ENCODE data around the gene GH2. TPM values are rescaled to one million over a fixed set of nuclear protein-coding genes. Genes with fewer than 3 reads are reported as not detected.

GH2 gene
- total and polyA plus RNA-seq, 4 donors = not detected

DNA sequence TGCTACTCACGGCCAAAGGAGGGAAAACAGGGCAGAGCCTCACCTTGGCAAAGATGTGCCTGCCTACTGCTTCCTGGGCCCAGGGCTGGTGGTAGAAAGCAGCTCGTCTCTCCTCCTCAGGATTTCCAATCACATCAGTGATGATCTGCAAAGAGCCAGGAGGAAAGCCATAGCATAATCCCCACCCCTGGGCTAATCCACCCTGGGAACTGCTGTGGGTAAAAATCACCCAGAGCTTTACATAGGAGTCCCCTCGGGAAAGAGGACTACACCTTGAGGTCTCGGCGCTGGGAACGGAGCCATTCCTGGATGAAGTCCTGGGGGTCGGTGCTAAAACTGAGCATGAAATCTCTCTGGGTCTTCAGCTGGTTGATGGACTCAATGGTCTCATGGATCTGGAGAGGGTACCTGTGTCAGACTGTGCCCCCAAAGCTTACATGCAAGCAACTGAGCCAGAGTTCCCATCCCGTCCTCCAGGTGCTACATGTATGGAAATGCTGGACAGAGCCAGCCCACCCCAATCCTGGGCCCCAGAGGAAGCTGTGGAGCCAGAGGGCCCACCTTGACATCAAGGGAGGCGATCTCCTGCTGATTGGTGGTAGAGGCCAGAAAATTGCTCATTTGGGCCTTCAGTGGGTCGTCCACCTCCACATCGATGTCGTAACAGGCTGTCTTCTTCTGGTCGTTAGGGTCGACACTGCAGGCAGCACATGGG, 48.6 kb downstream of the GH2 start:
- DNase-seq (ENCODE audit: low spot score) = no peak
- Histone ChIP-seq H3K36me3 (ENCODE audit: control insufficient read depth in 4 of 4, insufficient read depth in 3 of 4, low read depth in 1 of 4, low read length in 3 of 4) (peaks cover 27 to 69% (median 60%) of the 10 kb centered on the region in 4 donors), H3K4me3 (ENCODE audit: low read depth in 1 of 3, low read length in 3 of 3) (no peak overlapping the region), H3K4me1 (ENCODE audit: control insufficient read depth in 4 of 4, insufficient read depth in 4 of 4, low read length in 3 of 4) (peaks cover 6 to 21% (median 15%) of the 10 kb centered on the region in 4 donors), H3K27ac (ENCODE audit: low read depth in 1 of 2, low read length in 2 of 2) (no peak overlapping the region), H3K9ac (ENCODE audit: low read depth in 1 of 2, low read length in 2 of 2) (no peak overlapping the region), H3K9me3 (ENCODE audit: control insufficient read depth in 4 of 4, low read length in 3 of 4) (no peaks in the 10 kb centered on the region), H3K27me3 (ENCODE audit: control insufficient read depth in 4 of 4, insufficient read depth in 4 of 4, low read length in 3 of 4) (no peaks in the 10 kb centered on the region)
- TF ChIP-seq JUND (IDR thresholded peaks at IDR 0.05) (no peak), RAD21 (IDR thresholded peaks at IDR 0.05) (no peak)
- TF ChIP-seq, protein P1, sequence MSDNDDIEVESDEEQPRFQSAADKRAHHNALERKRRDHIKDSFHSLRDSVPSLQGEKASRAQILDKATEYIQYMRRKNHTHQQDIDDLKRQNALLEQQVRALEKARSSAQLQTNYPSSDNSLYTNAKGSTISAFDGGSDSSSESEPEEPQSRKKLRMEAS (IDR thresholded peaks at IDR 0.05) = no peak
- TF ChIP-seq, protein P2, sequence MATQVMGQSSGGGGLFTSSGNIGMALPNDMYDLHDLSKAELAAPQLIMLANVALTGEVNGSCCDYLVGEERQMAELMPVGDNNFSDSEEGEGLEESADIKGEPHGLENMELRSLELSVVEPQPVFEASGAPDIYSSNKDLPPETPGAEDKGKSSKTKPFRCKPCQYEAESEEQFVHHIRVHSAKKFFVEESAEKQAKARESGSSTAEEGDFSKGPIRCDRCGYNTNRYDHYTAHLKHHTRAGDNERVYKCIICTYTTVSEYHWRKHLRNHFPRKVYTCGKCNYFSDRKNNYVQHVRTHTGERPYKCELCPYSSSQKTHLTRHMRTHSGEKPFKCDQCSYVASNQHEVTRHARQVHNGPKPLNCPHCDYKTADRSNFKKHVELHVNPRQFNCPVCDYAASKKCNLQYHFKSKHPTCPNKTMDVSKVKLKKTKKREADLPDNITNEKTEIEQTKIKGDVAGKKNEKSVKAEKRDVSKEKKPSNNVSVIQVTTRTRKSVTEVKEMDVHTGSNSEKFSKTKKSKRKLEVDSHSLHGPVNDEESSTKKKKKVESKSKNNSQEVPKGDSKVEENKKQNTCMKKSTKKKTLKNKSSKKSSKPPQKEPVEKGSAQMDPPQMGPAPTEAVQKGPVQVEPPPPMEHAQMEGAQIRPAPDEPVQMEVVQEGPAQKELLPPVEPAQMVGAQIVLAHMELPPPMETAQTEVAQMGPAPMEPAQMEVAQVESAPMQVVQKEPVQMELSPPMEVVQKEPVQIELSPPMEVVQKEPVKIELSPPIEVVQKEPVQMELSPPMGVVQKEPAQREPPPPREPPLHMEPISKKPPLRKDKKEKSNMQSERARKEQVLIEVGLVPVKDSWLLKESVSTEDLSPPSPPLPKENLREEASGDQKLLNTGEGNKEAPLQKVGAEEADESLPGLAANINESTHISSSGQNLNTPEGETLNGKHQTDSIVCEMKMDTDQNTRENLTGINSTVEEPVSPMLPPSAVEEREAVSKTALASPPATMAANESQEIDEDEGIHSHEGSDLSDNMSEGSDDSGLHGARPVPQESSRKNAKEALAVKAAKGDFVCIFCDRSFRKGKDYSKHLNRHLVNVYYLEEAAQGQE (IDR thresholded peaks at IDR 0.05) = no peak
- TF ChIP-seq, protein P3, sequence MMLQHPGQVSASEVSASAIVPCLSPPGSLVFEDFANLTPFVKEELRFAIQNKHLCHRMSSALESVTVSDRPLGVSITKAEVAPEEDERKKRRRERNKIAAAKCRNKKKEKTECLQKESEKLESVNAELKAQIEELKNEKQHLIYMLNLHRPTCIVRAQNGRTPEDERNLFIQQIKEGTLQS (IDR thresholded peaks at IDR 0.05) = no peak
- 86% methylated on average over 14 of the region's 14 CpGs for WGBS

DNA sequence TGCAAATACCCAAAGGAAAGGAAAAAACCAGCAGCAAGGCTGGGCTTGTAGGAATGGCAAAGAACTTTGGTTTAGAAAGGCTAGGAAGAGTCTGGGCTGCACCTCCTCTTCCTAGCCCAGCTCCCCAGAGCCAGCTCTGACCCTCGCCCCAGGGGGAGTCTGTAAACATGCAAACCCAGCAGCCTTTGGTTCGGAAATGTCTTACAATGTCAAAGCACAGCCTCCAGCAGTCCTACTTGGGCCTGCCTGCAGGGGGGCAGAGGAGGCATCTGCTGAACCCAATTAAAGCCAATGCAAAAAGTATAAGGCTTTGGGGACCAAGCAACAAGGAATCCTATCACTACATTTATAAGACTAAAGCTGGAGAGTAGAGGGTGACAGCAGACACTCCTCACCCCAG, 49.3 kb downstream of the GH2 start:
- no peak overlapping the region for H3K9ac ChIP-seq (ENCODE audit: low read depth in 1 of 2, low read length in 2 of 2)
- no peak overlapping the region for H3K4me3 ChIP-seq (ENCODE audit: low read depth in 1 of 3, low read length in 3 of 3)
- TF ChIP-seq JUND (IDR thresholded peaks at IDR 0.05) (no peak), RXRA (IDR thresholded peaks at IDR 0.05) (no peak), NR2F2 (IDR thresholded peaks at IDR 0.05) (no peak), FOXA1 (IDR thresholded peaks at IDR 0.05) (no peak), TAF1 (conservative IDR thresholded peaks at IDR 0.05) (no peak), EGR1 (IDR thresholded peaks at IDR 0.05; ENCODE audit: low read depth in 2 of 2) (no peak), GABPA (IDR thresholded peaks at IDR 0.05 in 1 of 2, conservative IDR thresholded peaks at IDR 0.05 in 1 of 2) (no peak), SP1 (IDR thresholded peaks at IDR 0.05) (no peak), HNF4A (conservative IDR thresholded peaks at IDR 0.05) (no peak), HNF4G (IDR thresholded peaks at IDR 0.05) (no peak)
- TF ChIP-seq, protein P4, sequence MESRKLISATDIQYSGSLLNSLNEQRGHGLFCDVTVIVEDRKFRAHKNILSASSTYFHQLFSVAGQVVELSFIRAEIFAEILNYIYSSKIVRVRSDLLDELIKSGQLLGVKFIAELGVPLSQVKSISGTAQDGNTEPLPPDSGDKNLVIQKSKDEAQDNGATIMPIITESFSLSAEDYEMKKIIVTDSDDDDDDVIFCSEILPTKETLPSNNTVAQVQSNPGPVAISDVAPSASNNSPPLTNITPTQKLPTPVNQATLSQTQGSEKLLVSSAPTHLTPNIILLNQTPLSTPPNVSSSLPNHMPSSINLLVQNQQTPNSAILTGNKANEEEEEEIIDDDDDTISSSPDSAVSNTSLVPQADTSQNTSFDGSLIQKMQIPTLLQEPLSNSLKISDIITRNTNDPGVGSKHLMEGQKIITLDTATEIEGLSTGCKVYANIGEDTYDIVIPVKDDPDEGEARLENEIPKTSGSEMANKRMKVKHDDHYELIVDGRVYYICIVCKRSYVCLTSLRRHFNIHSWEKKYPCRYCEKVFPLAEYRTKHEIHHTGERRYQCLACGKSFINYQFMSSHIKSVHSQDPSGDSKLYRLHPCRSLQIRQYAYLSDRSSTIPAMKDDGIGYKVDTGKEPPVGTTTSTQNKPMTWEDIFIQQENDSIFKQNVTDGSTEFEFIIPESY (IDR thresholded peaks at IDR 0.05) = no peak
- TF ChIP-seq, protein P3 (IDR thresholded peaks at IDR 0.05) = no peak
- TF ChIP-seq, protein P5, sequence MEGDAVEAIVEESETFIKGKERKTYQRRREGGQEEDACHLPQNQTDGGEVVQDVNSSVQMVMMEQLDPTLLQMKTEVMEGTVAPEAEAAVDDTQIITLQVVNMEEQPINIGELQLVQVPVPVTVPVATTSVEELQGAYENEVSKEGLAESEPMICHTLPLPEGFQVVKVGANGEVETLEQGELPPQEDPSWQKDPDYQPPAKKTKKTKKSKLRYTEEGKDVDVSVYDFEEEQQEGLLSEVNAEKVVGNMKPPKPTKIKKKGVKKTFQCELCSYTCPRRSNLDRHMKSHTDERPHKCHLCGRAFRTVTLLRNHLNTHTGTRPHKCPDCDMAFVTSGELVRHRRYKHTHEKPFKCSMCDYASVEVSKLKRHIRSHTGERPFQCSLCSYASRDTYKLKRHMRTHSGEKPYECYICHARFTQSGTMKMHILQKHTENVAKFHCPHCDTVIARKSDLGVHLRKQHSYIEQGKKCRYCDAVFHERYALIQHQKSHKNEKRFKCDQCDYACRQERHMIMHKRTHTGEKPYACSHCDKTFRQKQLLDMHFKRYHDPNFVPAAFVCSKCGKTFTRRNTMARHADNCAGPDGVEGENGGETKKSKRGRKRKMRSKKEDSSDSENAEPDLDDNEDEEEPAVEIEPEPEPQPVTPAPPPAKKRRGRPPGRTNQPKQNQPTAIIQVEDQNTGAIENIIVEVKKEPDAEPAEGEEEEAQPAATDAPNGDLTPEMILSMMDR (IDR thresholded peaks at IDR 0.05; ENCODE audit: low read depth, low read length, missing input control) = no peak
- TF ChIP-seq, protein P1 (IDR thresholded peaks at IDR 0.05) = no peak
- TF ChIP-seq, protein P2 (IDR thresholded peaks at IDR 0.05) = no peak
- H3K27me3 ChIP-seq (ENCODE audit: control insufficient read depth in 4 of 4, insufficient read depth in 4 of 4, low read length in 3 of 4) = no peaks in the 10 kb centered on the region
- no peak overlapping the region for H3K27ac ChIP-seq (ENCODE audit: low read depth in 1 of 2, low read length in 2 of 2)
- WGBS = 86% methylated on average over 2 of the region's 2 CpGs
- peaks cover 0 to 20% (median 11%) of the 10 kb centered on the region in 4 donors for H3K4me1 ChIP-seq (ENCODE audit: control insufficient read depth in 4 of 4, insufficient read depth in 4 of 4, low read length in 3 of 4)
- H3K36me3 ChIP-seq (ENCODE audit: control insufficient read depth in 4 of 4, insufficient read depth in 3 of 4, low read depth in 1 of 4, low read length in 3 of 4) = peaks cover 27 to 69% (median 60%) of the 10 kb centered on the region in 4 donors
- H3K9me3 ChIP-seq (ENCODE audit: control insufficient read depth in 4 of 4, low read length in 3 of 4) = no peaks in the 10 kb centered on the region
- DNase-seq (ENCODE audit: low spot score) = no peak

Data from liver (tissue), 9 donors.